ENCODE measurements around the gene CYB561A3. TPM values are rescaled to one million over a fixed set of nuclear protein-coding genes. Genes with fewer than 3 reads are reported as not detected.

Gene CYB561A3
- total and polyA plus RNA-seq, 8 donors = 13.4 to 106 (median 20.8) TPM

- peaks cover 25 to 63% (median 52%) of the 10 kb centered on the region in 4 donors for H3K4me1 ChIP-seq
- TF ChIP-seq POLR2A (IDR thresholded peaks at IDR 0.05) (no peak), POLR2AphosphoS5 (IDR thresholded peaks at IDR 0.05) (no peak), EP300 (IDR thresholded peaks at IDR 0.05) (no peak), CTCF (IDR thresholded peaks at IDR 0.05) (no peak)
- peak overlapping the region; percentile 88 to 96 (median 94) for H3K27ac ChIP-seq
- DNase-seq = peak in 1 of 2 donors; percentile 51
- peak overlapping the region; percentile 79 to 100 (median 94) for H3K4me3 ChIP-seq
- 0% methylated on average over 16 to 24 of the region's 24 CpGs for WGBS, 5 donors
- H3K36me3 ChIP-seq = peaks cover 21 to 28% (median 27%) of the 10 kb centered on the region in 4 donors
- no peaks in the 10 kb centered on the region for H3K27me3 ChIP-seq
- no peaks in the 10 kb centered on the region for H3K9me3 ChIP-seq
- intact Hi-C loops (cut with DNase I; ENCODE audit: low total_unique reads) = no loop called here
Observed at GRCh38 chr11:61332281-61332796, 29.3 kb downstream of the CYB561A3 start.

GRCh38 chr11:61331651-61332050 is 30.0 kb downstream of the CYB561A3 start:
- intact Hi-C loops (cut with DNase I; ENCODE audit: low total_unique reads) = no loop called here
- Histone ChIP-seq H3K4me3 (peak overlapping the region; percentile 79 to 100 (median 94)), H3K27me3 (no peaks in the 10 kb centered on the region), H3K36me3 (peaks cover 27 to 35% (median 34%) of the 10 kb centered on the region in 4 donors), H3K9me3 (no peaks in the 10 kb centered on the region), H3K27ac (peak overlapping the region in 3 of 5 donors; percentile 93 to 95 (median 94)), H3K4me1 (peaks cover 25 to 62% (median 52%) of the 10 kb centered on the region in 4 donors)
- TF ChIP-seq POLR2A (IDR thresholded peaks at IDR 0.05) (no peak), EP300 (IDR thresholded peaks at IDR 0.05) (no peak), POLR2AphosphoS5 (IDR thresholded peaks at IDR 0.05) (no peak), CTCF (IDR thresholded peaks at IDR 0.05) (no peak)
- no peak for DNase-seq
- WGBS, 5 donors = 46 to 63% (median 54%) methylated on average over 6 of the region's 6 CpGs

- Histone ChIP-seq H3K9me3 (no peaks in the 10 kb centered on the region), H3K4me1 (peaks cover 21 to 50% (median 38%) of the 10 kb centered on the region in 4 donors), H3K4me3 (no peak overlapping the region), H3K27me3 (no peaks in the 10 kb centered on the region), H3K36me3 (peaks cover 44 to 53% (median 52%) of the 10 kb centered on the region in 4 donors), H3K27ac (peak overlapping the region in 1 of 5 donors; percentile 0)
- TF ChIP-seq POLR2A (IDR thresholded peaks at IDR 0.05) = no peak
- no peak for TF ChIP-seq EP300 (IDR thresholded peaks at IDR 0.05)
- TF ChIP-seq CTCF (IDR thresholded peaks at IDR 0.05) = no peak
- no peak for TF ChIP-seq POLR2AphosphoS5 (IDR thresholded peaks at IDR 0.05)
- WGBS, 5 donors = 85 to 92% (median 88%) methylated on average over 4 of the region's 4 CpGs
- intact Hi-C loops (cut with DNase I; ENCODE audit: low total_unique reads) = no loop called here
- DNase-seq = no peak
Observed at GRCh38 chr11:61329871-61330270, 31.8 kb downstream of the CYB561A3 start.

GRCh38 chr11:61328351-61328750 is 33.3 kb downstream of the CYB561A3 start:
- Histone ChIP-seq H3K4me1 (peaks cover 14 to 35% (median 24%) of the 10 kb centered on the region in 4 donors), H3K36me3 (peaks cover 57 to 68% (median 67%) of the 10 kb centered on the region in 4 donors)
- WGBS, 5 donors = 84 to 91% (median 88%) methylated on average over 9 of the region's 9 CpGs

More at GRCh38 chr11:61328351-61328750, 33.3 kb downstream of the CYB561A3 start:
- TF ChIP-seq CTCF (IDR thresholded peaks at IDR 0.05) (no peak), POLR2A (IDR thresholded peaks at IDR 0.05) (no peak), EP300 (IDR thresholded peaks at IDR 0.05) (no peak), POLR2AphosphoS5 (IDR thresholded peaks at IDR 0.05) (no peak)
- DNase-seq = no peak
- intact Hi-C loops (cut with DNase I; ENCODE audit: low total_unique reads) = no loop called here
- Histone ChIP-seq H3K4me3 (no peak overlapping the region), H3K9me3 (no peaks in the 10 kb centered on the region), H3K27me3 (no peaks in the 10 kb centered on the region), H3K27ac (no peak overlapping the region)

All from stomach (tissue), 9 donors.